Astrocyte (in vitro differentiated cells and primary cell): ENCODE results near the gene TCN1. TPM values are rescaled to one million over a fixed set of nuclear protein-coding genes. Genes with fewer than 3 reads are reported as not detected.
"Not testable (repeated sequence)": the region's sequence is repeated elsewhere in the genome, so short reads cannot be mapped to it uniquely, and the experiment has no call there.

Experiments
- DNase-seq: peaks from one replicate; pipeline ENCODE4 v3.0.0-alpha.2; 2010; ENCODE audit warnings: low read depth
- FAIRE-seq: peaks from 2 replicates; lab custom pipeline; 2011; peaks lifted over from hg19 to GRCh38; lab: Jason Lieb, UNC
- H2AFZ ChIP-seq: 2 replicates; pipeline ENCODE4 v1.6.0; 2012; ENCODE audit warnings: low read depth, low read length, inconsistent platforms
- H3K27ac ChIP-seq: 2 replicates; pipeline ENCODE4 v1.5.1; 2011; ENCODE audit warnings: low read depth, low read length, inconsistent platforms
- H3K27me3 ChIP-seq: 2 replicates; pipeline ENCODE4 v1.6.0; 2011; ENCODE audit warnings: low read length, inconsistent platforms; ENCODE audit not compliant: insufficient read depth
- H3K36me3 ChIP-seq: 2 replicates; pipeline ENCODE4 v1.5.1; 2011; ENCODE audit warnings: low read length, inconsistent platforms; ENCODE audit not compliant: insufficient read depth
- H3K4me1 ChIP-seq: 2 replicates; pipeline ENCODE4 v1.5.1; 2011; ENCODE audit warnings: low read length, inconsistent platforms; ENCODE audit not compliant: insufficient read depth
- H3K4me2 ChIP-seq: 2 replicates; pipeline ENCODE4 v1.6.0; 2012; ENCODE audit warnings: low read length, inconsistent platforms
- H3K4me3 ChIP-seq: 2 replicates; pipeline ENCODE4 v1.5.1; 2011; ENCODE audit warnings: low read depth, mild to moderate bottlenecking, low read length, inconsistent platforms; ENCODE audit not compliant: insufficient read depth
- H3K79me2 ChIP-seq: 2 replicates; pipeline ENCODE4 v1.6.0; 2012; ENCODE audit warnings: mild to moderate bottlenecking, low read length, inconsistent platforms; ENCODE audit not compliant: insufficient read depth
- H3K9ac ChIP-seq: 2 replicates; pipeline ENCODE4 v1.6.0; 2012; ENCODE audit warnings: mild to moderate bottlenecking, low read length, inconsistent platforms
- H3K9me3 ChIP-seq: 2 replicates; pipeline ENCODE4 v1.5.1; 2012; ENCODE audit warnings: low read depth, mild to moderate bottlenecking, low read length, inconsistent platforms; ENCODE audit not compliant: insufficient read depth
- H4K20me1 ChIP-seq: 2 replicates; pipeline ENCODE4 v1.6.0; 2012; ENCODE audit warnings: low read length, inconsistent platforms; ENCODE audit not compliant: insufficient read depth
- H3K27ac Mint-ChIP-seq: one replicate; pipeline ENCODE4 v1.8.0; 2021; ENCODE audit warnings: mild to moderate bottlenecking, mixed read lengths; ENCODE audit not compliant: unreplicated experiment
- H3K27me3 Mint-ChIP-seq: one replicate; pipeline ENCODE4 v1.8.0; 2021; ENCODE audit warnings: low read depth, mixed read lengths; ENCODE audit not compliant: unreplicated experiment
- H3K36me3 Mint-ChIP-seq: one replicate; pipeline ENCODE4 v1.8.0; 2021; ENCODE audit warnings: low read depth, mixed read lengths; ENCODE audit not compliant: unreplicated experiment
- H3K4me1 Mint-ChIP-seq: one replicate; pipeline ENCODE4 v1.8.0; 2021; ENCODE audit warnings: low read depth, mixed read lengths; ENCODE audit not compliant: unreplicated experiment
- H3K4me3 Mint-ChIP-seq: one replicate; pipeline ENCODE4 v1.8.0; 2021; ENCODE audit warnings: mild to moderate bottlenecking, moderate library complexity, mixed read lengths; ENCODE audit not compliant: unreplicated experiment
- H3K9me3 Mint-ChIP-seq: one replicate; pipeline ENCODE4 v1.8.0; 2021; ENCODE audit warnings: mild to moderate bottlenecking, mixed read lengths; ENCODE audit not compliant: unreplicated experiment
- EZH2 ChIP-seq: IDR thresholded peaks from 2 replicates; pipeline ENCODE4 v1.6.1; 2012; ENCODE audit warnings: mild to moderate bottlenecking, low read length, inconsistent platforms; ENCODE audit not compliant: insufficient read depth
- total RNA-seq: library from RNA; stranded (reverse); gene quantifications from 2 replicates; pipeline ENCODE4 v1.2.1, GENCODE V29; 2021
- TF ChIP-seq, protein P1 (sequence below): IDR thresholded peaks from 2 replicates; pipeline ENCODE4 v1.5.1; 2011; ENCODE audit warnings: low read depth, mild to moderate bottlenecking, inconsistent platforms, low read length, moderate library complexity; ENCODE audit not compliant: insufficient read depth

TCN1 gene
- total RNA-seq, 1 donor from 2014 or later = 0.45 TPM

DNA sequence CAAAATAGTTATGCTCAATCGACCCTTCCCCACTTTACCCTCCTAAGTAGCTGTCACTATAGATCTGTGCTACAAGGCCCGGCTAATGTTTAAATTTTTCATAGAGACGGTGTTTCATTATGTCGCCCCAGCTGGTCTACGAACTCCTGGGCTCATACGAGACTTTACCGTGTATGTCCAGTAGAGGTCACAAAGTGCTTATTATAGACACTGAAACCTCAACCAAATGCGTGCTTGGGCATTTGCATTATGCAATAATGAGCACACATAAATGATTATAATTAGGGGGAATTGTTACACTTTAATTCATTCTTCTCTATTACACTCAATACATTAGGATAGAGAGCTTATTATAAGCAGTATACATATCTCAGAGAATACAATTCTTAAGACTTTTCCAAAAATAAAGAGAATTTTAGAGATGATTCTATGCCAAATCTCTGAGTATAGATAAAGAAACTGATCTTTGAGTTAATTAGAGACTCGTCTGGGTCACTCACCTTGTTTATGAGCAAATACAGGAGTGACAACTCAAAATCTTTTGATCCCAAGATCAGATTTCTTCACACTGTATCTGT is 43.2 kb downstream of the TCN1 start:
- Mint-ChIP-seq H3K36me3 (no peaks in the 10 kb centered on the region), H3K27ac (no peak overlapping the region), H3K27me3 (no peaks in the 10 kb centered on the region), H3K9me3 (no peaks in the 10 kb centered on the region), H3K4me1 (no peaks in the 10 kb centered on the region), H3K4me3 (no peak overlapping the region)
- FAIRE-seq (peak; percentile 29), DNase-seq (peak; percentile 33)
- Histone ChIP-seq H3K9me3 (no peaks in the 10 kb centered on the region), H3K4me3 (no peak overlapping the region), H3K36me3 (no peaks in the 10 kb centered on the region), H3K79me2 (no peaks in the 10 kb centered on the region), H4K20me1 (no peaks in the 10 kb centered on the region), H3K4me2 (no peak overlapping the region), H3K4me1 (no peaks in the 10 kb centered on the region), H3K27me3 (no peaks in the 10 kb centered on the region), H3K27ac (no peak overlapping the region), H3K9ac (no peak overlapping the region), H2AFZ (peak overlapping the region; percentile 55)
- TF ChIP-seq, protein P1, sequence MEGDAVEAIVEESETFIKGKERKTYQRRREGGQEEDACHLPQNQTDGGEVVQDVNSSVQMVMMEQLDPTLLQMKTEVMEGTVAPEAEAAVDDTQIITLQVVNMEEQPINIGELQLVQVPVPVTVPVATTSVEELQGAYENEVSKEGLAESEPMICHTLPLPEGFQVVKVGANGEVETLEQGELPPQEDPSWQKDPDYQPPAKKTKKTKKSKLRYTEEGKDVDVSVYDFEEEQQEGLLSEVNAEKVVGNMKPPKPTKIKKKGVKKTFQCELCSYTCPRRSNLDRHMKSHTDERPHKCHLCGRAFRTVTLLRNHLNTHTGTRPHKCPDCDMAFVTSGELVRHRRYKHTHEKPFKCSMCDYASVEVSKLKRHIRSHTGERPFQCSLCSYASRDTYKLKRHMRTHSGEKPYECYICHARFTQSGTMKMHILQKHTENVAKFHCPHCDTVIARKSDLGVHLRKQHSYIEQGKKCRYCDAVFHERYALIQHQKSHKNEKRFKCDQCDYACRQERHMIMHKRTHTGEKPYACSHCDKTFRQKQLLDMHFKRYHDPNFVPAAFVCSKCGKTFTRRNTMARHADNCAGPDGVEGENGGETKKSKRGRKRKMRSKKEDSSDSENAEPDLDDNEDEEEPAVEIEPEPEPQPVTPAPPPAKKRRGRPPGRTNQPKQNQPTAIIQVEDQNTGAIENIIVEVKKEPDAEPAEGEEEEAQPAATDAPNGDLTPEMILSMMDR = peak; percentile 62
- no peak for TF ChIP-seq EZH2

DNA sequence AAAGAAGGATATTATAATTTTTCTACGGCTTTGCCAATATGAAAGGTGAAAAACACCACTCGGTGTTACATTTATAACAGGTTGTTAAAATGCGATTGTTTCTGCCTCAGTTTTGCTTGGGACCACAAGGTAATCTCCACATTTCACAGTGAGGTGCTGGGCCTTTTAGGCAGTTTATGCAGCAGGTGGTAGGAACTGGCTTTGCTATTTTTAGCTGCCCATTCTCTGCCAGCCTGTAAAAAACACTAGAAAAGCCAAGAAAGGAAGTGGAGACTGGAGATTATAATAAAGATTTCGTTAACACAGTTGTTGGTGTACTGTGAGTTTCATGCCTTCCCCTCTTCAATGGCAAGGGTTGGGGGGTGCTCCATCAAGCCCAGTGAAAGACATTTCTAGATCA is 47.7 kb downstream of the TCN1 start:
- no peaks in the 10 kb centered on the region for H3K27me3 Mint-ChIP-seq
- no peak for DNase-seq
- Histone ChIP-seq H3K4me2 (no peak overlapping the region), H3K4me1 (no peaks in the 10 kb centered on the region), H3K27ac (no peak overlapping the region), H3K36me3 (no peaks in the 10 kb centered on the region), H3K27me3 (no peaks in the 10 kb centered on the region), H3K4me3 (no peak overlapping the region), H4K20me1 (no peaks in the 10 kb centered on the region), H3K9me3 (no peaks in the 10 kb centered on the region), H2AFZ (no peak overlapping the region), H3K9ac (no peak overlapping the region), H3K79me2 (no peaks in the 10 kb centered on the region)
- H3K4me3 Mint-ChIP-seq = no peak overlapping the region
- peaks cover 3% of the 10 kb centered on the region for H3K36me3 Mint-ChIP-seq
- FAIRE-seq = no peak
- no peaks in the 10 kb centered on the region for H3K9me3 Mint-ChIP-seq
- no peaks in the 10 kb centered on the region for H3K4me1 Mint-ChIP-seq
- TF ChIP-seq, protein P1 = no peak
- TF ChIP-seq EZH2 = no peak
- H3K27ac Mint-ChIP-seq = no peak overlapping the region

DNA sequence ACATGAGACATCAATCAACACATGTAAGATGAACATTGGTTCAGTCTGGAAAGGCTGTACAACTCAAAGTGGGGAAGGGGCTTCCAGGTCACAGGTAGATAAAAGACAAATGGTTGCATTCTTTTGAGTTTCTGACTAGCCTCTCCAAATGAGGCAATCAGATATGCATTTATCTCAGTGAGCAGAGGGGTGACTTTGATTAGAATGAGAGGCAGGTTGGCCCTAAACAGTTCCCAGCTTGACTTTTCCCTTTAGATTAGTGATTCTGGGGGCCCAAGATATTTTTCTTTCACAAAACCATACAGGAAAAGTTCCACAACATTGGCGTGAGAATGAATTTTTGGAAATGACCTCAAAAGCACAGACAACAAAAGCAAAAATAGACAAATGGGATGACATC is 49.9 kb downstream of the TCN1 start:
- H3K4me3 Mint-ChIP-seq, H3K4me3 ChIP-seq, H4K20me1 ChIP-seq, H3K27ac Mint-ChIP-seq, FAIRE-seq, H3K9me3 Mint-ChIP-seq, H3K79me2 ChIP-seq, H3K9ac ChIP-seq, H3K36me3 Mint-ChIP-seq, H3K27me3 ChIP-seq, DNase-seq, H3K36me3 ChIP-seq, H3K27me3 Mint-ChIP-seq, H3K4me1 Mint-ChIP-seq, H2AFZ ChIP-seq, H3K4me1 ChIP-seq, H3K4me2 ChIP-seq, H3K27ac ChIP-seq, H3K9me3 ChIP-seq: not testable (repeated sequence)
